AG20443 (cell line): Measurements from ENCODE around the gene SOX6.
"Not testable (repeated sequence)": the region's sequence is repeated elsewhere in the genome, so short reads cannot be mapped to it uniquely, and the experiment has no call there.

Source experiments
- DNase-seq: peaks from one replicate; pipeline ENCODE4 v3.0.0; 2012; ENCODE audit warnings: low spot score, mixed read lengths

The SOX6 gene

DNA sequence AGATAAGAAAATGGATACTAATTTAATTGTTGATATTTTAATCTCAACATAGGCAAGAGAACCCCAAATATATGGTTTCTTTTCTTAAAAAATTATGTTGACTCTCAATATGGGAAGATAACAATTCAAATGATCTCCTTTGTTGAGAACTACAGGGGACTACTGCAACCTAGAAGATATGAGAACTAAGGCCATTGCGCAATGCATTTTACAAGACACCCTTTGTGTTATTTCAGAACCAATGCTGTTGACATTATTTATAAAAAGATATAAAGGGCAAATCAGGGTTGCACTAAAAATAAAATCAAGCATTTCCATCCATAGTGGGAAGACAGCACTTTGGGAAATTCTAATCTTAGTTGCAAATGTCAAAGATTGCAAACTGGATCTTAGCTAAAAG lies 322.3 kb downstream of the SOX6 start:
- DNase-seq: no peak

DNA sequence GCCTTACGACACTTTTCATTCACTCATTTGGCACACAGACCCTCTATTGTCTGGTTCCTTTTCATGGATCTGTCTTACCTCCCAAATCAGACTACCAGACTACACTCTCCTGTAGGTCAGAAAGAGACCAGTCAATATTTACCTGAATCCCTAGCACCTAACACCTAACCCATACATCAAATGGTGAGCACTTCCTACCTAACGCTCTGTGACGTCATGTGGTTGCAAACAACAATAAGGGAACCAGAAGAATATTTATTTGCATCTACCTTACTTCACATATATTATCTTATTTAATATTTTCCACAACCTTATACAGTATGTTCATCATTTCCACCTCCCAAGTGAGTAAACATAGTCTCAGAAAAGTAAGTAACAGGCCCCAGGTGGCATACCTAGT lies 323.4 kb downstream of the SOX6 start:
- no peak for DNase-seq

DNA sequence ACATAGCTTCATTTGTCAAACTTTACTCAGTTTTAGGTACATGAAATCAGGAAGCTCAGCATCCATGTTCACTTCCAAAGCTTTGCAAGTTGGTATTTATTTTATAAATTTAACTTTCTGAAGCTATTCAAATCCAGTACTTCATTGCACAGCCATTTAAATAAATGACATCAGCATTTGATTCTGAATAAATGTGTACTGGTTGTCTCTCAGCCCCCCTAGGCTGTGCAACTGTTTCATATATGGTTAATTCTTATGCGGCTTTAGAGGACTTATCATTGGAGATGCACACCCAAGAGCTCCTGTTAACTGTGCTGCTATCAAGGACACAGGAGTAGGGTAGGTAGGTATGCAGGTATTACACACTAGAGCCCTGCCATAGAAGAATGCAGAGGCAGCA lies 325.1 kb downstream of the SOX6 start:
- no peak for DNase-seq

DNA sequence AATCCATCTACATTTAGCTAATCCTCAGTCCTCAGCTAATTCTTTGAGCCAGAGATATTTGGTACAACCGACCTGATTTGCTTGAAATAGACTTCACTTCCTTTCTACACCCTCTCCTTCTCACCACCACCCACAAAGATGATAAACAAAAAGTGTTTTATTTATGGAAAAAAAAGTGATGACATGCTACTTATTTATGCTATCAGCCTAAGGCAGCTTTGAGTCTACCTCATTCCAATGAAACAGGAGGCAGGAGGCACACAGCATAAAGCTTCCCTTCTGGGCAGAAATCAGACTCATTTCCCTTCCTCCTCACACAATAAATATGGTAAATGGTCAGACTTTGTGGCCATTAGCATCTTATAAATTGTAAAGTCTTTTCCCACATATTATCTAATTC lies 325.7 kb downstream of the SOX6 start:
- DNase-seq: no peak

DNA sequence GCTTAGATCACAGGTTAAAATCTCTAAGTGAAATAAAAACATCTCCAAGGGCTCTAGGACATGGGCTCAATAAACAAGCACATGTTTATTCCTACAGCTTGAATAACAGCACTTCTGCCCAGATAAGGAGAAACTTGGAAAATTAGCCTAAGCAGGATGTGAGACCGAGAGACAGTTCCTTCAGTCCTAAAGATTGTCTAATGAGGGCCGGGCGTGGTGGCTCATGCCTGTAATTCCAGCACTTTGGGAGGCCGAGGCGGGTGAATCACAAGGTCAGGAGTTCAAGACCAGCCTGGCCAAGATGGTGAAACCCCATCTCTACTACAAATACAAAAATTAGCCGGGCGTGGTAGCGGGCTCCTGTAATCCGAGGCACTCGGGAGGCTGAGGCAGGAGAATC lies 327.2 kb downstream of the SOX6 start:
- DNase-seq: not testable (repeated sequence)

DNA sequence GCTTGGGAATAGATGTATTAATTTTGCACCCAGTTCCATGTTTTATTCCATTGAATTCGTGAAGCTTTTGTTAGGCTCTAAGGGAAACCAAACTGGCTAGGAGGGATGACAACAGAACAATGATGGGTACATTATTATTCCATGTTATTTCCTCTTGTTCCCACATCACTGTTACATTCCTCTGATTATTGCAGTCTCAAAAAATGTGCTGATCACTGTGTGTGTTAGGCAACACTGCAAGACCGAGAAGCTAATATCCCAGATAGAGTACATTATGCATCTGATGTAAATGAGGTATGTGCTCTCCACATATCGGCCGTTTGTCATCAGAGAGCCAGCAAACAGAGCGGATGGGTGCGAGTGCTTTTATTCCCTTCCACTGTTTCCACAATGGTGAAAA lies 327.9 kb downstream of the SOX6 start:
- DNase-seq: no peak

DNA sequence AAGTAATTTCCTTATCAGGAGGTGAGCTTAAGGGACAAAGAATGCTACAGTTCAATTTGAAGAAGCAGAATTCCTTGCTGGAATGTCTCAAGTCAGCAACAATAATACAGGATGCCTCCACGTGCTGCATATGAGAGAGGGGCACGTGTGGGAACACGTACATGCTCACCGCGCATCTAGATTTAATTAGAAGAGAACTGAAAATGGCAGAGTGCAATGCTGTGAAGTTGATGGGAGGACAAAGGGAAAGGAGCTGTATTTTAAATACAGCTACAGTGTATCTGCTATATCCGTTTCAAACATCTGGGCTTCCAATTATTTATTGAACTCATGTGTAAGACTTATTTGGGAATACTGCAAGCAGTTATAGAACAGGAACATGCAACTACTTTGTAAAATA lies 328.7 kb downstream of the SOX6 start:
- DNase-seq: no peak

DNA sequence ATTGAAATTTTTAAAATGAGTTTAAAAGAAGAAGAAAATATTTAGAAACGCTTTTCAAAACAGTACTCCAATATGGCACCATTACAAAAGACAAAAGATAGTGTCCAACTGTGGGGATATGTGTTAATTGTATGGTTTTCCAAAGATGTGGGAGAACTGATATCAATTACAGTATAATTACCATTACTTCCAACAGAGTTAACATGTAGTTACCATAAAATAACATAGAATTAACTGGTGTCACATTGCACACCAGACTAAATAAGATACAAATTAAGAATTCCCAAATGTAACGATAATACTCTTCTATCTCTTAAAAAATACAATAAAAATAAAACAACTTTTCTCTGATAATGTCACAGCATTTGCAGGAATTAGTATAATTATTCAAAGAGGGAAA lies 329.5 kb downstream of the SOX6 start:
- DNase-seq: no peak

DNA sequence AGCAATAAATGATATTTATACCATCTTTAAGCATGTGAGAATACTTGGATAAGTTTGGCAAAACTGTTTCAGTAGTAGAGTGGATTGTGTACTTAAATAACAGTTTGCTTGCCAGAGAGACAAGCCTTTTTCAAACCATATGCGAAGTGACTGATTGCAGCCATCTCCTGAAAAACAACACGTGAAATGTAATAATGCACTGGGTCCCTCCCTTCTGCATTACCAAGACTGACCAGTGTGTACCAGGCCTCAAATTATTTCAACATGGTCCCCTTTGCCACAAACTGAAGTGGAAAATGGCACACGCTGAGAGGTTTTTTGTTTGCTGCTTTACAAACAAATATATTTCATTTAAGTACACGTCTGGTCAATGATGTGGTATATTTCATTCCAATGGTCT lies 337.4 kb downstream of the SOX6 start:
- no peak for DNase-seq

DNA sequence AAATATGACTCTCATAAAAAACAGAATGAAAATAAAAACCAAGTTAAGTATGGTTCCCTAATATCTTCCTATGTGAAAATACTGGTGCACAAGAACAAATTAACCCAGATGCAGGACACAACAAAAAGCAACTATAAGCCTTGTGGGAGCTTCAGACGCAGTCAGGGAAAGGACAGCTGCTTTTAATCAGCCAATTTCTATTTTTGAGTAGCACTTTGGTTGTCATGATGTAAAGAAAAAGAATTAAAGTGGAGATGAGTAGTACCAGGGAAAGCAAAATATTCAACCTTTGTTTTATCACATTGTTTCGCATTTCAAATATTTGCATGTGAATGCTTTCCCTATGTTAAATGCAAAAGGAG lies 339.9 kb downstream of the SOX6 start:
- DNase-seq: no peak

DNA sequence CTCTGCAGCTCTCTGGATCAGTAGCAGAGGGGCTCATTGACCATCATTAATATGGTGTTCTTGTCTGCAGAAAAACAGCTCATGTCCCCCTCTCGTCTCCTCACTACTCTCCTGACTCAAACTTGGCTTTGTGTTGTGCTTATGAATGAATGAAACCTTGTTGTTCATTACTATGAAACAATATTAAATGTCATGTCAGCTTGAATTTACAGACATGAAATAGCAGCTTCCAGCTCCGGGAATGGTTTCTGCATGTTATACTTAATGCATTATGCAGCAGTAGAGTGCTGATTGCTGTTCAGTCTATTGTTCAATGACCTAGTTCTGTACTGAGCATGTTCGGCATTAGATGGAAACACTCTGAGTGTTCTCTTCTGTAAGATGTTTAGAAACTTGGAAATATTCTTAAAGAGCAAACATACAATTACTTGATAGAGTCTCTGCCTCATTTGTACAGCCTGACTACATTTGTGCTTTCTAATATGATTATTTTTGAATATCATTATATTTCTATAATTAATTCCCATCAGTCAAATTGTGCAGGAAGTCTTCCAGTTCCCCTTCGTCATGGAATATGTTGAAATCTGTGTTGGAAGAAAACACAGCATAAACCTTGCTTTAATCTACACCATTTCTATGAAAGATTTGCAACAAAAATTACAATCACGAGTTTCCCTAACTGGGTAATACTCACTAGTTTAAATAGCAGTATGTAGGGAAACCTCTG lies 340.4 kb downstream of the SOX6 start:
- DNase-seq: no peak

DNA sequence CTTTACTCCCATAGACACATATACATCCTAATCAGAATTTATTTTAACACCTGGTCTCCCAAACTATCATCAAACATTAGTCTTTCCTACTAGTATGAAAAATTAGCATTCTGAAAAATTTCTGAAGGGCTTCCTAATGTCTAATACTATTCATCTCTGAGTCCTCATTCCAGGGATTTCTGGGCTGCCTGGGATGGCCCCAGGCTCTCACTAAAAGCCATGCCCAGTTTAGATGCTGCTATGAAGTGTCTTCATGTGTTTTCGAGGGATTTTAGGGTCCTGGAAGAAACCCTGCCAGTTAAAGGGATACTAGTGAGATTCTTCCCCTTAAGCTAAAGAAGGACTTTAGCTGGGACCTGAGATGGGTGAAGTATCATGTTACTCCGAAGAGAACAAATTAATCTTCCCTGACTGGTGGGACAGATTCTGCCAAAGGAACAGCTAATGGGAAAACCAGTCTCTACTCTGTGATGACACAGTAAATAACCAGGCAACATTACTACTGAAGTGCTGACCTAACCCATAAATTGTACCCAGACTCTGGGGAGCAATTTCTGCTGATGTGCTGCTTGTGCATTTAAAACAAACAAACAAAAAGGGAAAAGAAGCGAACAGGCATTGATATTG lies 342.6 kb downstream of the SOX6 start:
- no peak for DNase-seq

DNA sequence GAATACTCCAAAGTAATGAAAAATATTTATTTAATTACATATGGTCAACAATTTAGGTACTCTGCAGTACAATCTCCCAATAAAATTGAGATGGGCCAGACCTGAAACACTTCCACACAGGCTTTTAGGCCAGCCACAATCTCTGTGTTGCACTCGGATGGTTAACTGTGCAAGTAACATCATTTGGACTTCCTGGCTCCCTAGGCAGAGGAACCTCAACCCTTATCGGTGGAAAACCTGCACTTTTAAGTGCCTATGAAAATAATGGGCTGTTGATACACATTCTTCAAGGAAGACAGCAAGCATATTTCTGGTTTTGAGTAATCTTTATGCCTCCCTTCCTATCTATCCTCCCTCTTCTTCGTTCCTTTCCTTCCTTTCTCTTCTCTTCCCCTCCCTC lies 343.1 kb downstream of the SOX6 start:
- DNase-seq: no peak

DNA sequence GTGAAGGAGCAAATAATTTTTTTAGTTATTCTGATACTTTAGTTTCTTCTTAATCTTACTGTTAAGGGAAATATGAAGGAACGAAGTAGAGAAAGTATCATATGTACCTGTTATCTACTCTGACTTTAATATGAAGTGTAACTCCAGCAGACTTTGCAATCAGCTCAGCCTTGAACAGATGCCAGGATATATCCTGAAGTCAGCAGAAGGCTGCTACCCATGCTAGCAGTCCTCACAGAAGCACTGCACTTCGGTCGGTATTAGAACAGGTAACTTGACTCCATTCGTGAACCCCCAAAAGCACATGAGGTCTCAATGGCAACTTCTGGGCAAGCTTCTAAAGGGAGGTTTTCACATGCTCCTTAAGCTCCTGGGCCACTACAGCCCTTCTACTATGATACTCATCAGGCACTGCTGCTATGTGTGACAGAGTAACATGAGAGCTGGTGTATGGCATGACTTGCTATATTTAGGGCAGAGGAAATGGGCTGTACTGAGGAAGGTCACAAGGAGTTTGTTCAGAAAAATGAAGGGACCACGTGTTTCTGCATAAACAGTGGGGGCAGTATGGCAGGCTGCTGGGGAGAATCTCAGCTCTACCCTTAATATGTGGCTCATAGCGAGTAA lies 344.1 kb downstream of the SOX6 start:
- no peak for DNase-seq

DNA sequence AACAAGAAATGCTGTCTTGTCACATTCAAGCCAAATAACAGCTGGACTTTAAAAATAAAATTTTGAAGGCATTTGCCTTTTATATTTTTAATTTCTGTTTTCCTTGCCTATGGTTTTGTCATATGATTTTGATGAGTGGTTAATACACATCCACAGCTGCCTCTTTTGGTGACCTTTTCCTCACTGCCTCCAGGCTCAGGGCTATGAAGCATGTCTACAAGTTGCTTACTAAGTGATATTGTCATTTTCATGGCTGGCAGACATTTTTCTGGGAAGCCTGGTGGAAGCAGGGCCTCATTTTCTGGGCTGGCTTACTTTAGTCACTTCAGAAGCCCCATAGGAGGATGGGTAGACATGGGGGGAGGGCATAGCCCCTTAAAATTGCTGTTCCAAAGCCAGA lies 344.9 kb downstream of the SOX6 start:
- no peak for DNase-seq

DNA sequence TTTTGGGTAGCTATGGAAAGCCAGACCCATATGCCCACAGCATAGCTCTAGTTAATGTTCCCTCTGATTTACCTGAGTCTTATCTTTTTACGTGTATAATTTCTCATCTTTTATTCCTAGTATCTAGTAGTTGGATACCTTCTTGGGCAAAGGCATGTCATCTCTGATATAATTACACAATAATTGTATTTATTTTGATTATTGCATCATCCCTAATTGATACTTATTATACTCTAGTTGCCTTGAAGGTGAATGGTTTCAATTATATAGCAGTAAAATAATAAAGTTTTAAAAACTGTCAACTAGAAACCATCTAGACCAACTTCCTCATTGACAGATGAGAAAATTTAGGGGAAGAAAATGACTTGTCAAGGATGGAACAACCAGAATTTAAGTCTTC lies 347.3 kb downstream of the SOX6 start:
- DNase-seq: no peak

DNA sequence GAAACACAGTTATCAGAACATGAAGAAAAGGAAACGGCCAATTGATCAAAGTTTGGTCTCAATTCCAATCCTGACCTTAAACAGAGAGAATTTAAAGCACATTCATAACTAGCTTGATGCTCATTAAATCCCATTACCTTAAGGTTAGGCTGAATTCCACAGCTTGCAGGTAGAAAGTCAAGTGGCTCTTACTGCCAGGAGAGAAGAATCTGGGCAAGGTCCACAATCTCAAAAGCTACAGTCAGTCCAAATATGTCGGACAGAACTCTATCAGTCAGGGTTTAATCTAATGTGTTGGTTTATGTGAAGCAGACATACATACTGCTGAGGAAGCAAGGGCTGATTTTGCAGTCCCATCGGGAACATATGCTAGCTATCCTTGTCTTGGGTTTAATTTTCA lies 348.8 kb downstream of the SOX6 start:
- no peak for DNase-seq

DNA sequence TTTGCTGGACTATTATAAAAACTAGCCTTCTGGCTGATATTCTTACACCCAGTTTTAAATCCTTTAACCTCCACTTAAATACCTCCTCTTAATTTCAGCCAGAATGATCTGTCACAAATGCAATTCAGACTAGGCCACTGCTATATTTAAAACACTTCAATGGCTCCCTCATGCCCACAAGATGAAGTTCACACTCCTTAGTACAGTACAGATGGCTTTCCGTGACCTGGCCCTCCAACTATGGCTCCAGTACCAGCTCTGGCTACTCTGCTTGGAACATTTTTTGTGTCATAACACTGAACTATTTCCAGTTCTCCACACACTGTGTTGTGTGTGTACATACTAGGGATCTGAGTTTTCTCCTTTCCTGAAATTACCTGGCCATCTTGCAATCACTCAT lies 353.4 kb downstream of the SOX6 start:
- no peak for DNase-seq

DNA sequence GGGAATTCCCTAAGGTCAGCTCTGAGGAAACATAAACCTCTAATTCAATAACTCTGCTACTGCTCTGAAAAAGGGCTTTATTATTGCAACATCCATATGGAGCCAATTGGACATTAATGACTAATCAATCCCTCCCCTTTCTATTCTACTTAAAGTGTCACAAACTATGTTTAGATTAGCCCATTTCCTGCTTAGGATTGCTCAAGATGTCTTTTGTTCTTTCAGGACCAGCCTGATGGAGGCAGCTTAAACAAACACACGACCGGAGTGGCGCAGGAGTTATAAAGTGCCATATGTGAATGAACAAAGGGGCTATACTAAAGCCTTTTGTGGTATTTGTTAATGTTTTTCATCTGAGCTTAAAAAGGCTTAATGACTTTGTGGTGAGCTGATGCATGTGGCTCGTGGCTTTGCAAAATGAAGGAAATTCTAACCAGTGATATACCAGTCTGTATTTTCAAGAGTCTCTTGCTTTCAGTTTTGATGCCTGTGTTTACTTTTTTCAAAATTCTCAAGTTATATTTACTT lies 354.4 kb downstream of the SOX6 start:
- DNase-seq: peak; percentile 48

DNA sequence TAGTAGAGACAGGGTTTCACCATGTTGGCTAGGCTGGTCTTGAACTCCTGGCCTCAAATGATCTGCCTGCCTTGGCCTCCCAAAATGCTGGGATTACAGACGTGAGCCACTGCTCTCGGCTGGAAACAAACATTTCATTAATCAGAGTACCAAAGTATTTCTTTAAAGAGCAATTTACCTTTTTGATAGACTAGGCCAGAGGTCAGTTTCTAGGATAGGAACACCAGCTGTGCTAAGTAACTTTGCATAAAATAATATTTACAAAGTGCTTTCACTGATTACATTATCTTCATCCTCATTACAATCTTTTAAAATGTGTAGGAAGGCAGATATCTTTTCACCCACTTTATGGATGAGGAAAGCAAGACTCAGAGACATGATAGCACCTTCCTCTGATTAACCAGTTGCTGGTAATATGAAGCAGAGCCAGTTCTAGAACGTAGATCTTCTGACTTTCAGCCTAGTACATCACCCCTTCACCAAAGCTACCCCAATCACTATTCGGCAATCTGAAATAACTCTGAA lies 355.2 kb downstream of the SOX6 start:
- no peak for DNase-seq

DNA sequence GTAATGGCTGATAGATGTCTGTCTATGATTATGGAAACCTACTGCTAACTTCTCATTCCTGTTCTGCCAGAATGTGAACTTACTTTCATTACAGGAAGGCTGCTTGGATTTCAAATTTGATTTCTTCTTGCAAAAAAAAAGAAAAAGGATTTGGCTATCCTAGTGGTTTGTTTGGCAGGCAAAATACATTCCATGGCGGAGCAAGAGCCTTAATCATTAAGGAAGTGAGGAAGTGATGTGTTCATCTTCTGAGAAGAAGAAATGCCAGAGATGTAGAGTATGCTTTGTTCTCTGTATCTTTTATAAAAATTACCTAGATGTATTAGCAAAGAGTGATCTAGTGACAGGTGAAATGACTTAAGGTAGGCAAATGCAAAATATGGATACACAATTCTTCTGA lies 356.3 kb downstream of the SOX6 start:
- peak; percentile 60 for DNase-seq

DNA sequence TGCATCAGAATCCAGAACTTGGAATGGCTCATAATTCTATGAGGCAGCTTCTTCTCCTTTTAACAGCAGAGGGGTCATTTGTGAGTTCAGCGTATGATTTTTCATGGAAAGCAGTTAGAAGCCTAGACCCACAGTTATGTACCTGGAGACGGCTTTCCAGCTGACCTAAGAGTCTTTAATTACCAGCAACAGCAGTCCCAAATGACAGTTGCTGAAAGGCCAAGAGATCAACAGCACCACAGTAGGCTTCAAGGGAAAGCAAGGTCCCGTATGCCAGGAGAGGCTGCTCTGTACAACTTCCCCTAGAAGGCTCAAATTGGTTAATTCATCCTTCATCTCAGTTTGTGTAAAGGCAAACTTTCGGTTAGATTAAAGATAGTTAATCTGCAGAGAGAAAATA lies 363.0 kb downstream of the SOX6 start:
- no peak for DNase-seq

DNA sequence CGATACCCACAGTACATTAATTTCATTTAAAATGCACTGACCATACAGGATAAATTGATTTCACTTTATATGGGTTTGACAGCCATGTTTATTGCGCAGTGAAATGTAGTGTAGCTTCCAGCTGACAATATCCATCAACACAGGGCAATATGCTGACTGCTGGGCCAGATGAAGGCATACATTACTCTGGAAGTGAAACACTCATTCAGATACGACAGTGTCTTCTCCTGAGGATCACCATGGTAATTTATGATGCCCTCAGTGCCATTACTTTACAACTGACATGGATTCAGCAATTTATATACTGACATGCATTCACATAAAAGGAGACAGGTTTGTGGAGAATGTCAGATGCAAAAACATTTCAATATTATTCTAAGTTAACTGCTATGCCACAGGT lies 365.1 kb downstream of the SOX6 start:
- no peak for DNase-seq
